Progenitor cell of endocrine pancreas (in vitro differentiated cells): Measurements from ENCODE around the gene CHFR. TPM values are rescaled to one million over a fixed set of nuclear protein-coding genes. Genes with fewer than 3 reads are reported as not detected.
"Not testable (repeated sequence)": the region's sequence is repeated elsewhere in the genome, so short reads cannot be mapped to it uniquely, and the experiment has no call there.

ENCODE experiments used
- DNase-seq: peaks from one replicate; pipeline ENCODE4 v3.0.0; 2021; ENCODE audit warnings: low spot score; ENCODE audit not compliant: unreplicated experiment
- H3K27ac Mint-ChIP-seq: 2 replicates; pipeline ENCODE4 v1.8.0; 2021; ENCODE audit warnings: mild to moderate bottlenecking, moderate library complexity, mixed read lengths
- H3K27me3 Mint-ChIP-seq: 2 replicates; pipeline ENCODE4 v1.8.0; 2021; ENCODE audit warnings: mixed read lengths
- H3K36me3 Mint-ChIP-seq: 2 replicates; pipeline ENCODE4 v1.8.0; 2022; ENCODE audit warnings: mixed read lengths; ENCODE audit not compliant: insufficient read depth
- H3K4me1 Mint-ChIP-seq: 2 replicates; pipeline ENCODE4 v1.8.0; 2021; ENCODE audit warnings: low read depth, mixed read lengths
- H3K4me3 Mint-ChIP-seq: 2 replicates; pipeline ENCODE4 v1.8.0; 2021; ENCODE audit warnings: low read depth, mild to moderate bottlenecking, moderate library complexity, mixed read lengths
- H3K9me3 Mint-ChIP-seq: 2 replicates; pipeline ENCODE4 v1.8.0; 2021; ENCODE audit warnings: low read depth, mixed read lengths
- CTCF ChIP-seq: fragments of 200-600 bp; sonication (generic); IDR thresholded peaks from one replicate; pipeline ENCODE4 v1.5.0; 2021; ENCODE audit warnings: antibody characterized with exemption, mild to moderate bottlenecking; ENCODE audit not compliant: unreplicated experiment
- total RNA-seq: library from RNA; stranded (reverse); gene quantifications from 2 replicates; pipeline ENCODE4 v1.2.1, GENCODE V29; 2021

Gene CHFR
- total RNA-seq, 1 donor from 2014 or later, result 51.4 TPM

GRCh38 chr12:132909030-132909368, 21.6 kb upstream of the CHFR start:
- Mint-ChIP-seq H3K27me3 (peaks cover 25% of the 10 kb centered on the region), H3K9me3 (peaks cover 23% of the 10 kb centered on the region), H3K4me3 (peak overlapping the region; percentile 85), H3K27ac (peak overlapping the region; percentile 91), H3K4me1 (peaks cover 2% of the 10 kb centered on the region), H3K36me3 (peaks cover 15% of the 10 kb centered on the region)
- no peak for TF ChIP-seq CTCF
- no peak for DNase-seq

GRCh38 chr12:132908145-132909029, 21.0 kb upstream of the CHFR start:
- H3K4me3 Mint-ChIP-seq, result peak overlapping the region; percentile 85
- peak; percentile 91 for DNase-seq
- H3K9me3 Mint-ChIP-seq, result peaks cover 19% of the 10 kb centered on the region
- H3K27me3 Mint-ChIP-seq, result peaks cover 26% of the 10 kb centered on the region
- no peak for TF ChIP-seq CTCF
- peak overlapping the region; percentile 91 for H3K27ac Mint-ChIP-seq
- peaks cover 2% of the 10 kb centered on the region for H3K4me1 Mint-ChIP-seq
- peaks cover 10% of the 10 kb centered on the region for H3K36me3 Mint-ChIP-seq

- not testable (repeated sequence) for H3K27ac Mint-ChIP-seq, DNase-seq, H3K4me1 Mint-ChIP-seq, H3K36me3 Mint-ChIP-seq
- Mint-ChIP-seq H3K27me3 (peaks cover 27% of the 10 kb centered on the region), H3K9me3 (peaks cover 19% of the 10 kb centered on the region), H3K4me3 (peak overlapping the region; percentile 85)
These were observed 20.4 kb upstream of the CHFR start for GRCh38 chr12:132907789-132908144.

GRCh38 chr12:132907216-132907615, 19.8 kb upstream of the CHFR start:
- Mint-ChIP-seq H3K27me3 (peaks cover 27% of the 10 kb centered on the region), H3K4me1 (peaks cover 2% of the 10 kb centered on the region), H3K27ac (no peak overlapping the region), H3K9me3 (peaks cover 16% of the 10 kb centered on the region), H3K4me3 (peak overlapping the region; percentile 31), H3K36me3 (peaks cover 8% of the 10 kb centered on the region)
- TF ChIP-seq CTCF, result no peak
- DNase-seq, result no peak

GRCh38 chr12:132904718-132905328, 17.4 kb upstream of the CHFR start:
- Mint-ChIP-seq H3K4me1 (peaks cover 2% of the 10 kb centered on the region), H3K27ac (no peak overlapping the region), H3K4me3 (no peak overlapping the region), H3K9me3 (peaks cover 6% of the 10 kb centered on the region), H3K36me3 (peaks cover 2% of the 10 kb centered on the region), H3K27me3 (peaks cover 27% of the 10 kb centered on the region)
- peak; percentile 53 for DNase-seq
- peak; percentile 67 for TF ChIP-seq CTCF
